ENCODE results near the gene YARS1. TPM values are rescaled to one million over a fixed set of nuclear protein-coding genes. Genes with fewer than 3 reads are reported as not detected.

The YARS1 gene
- total and polyA plus RNA-seq, 2 experiments from 2014 or later: 134 to 182 TPM

GRCh38 chr1:32757213-32757895 lies 59.8 kb downstream of the YARS1 start:
- Histone ChIP-seq H4K20me1 (replicated peaks; ENCODE audit: insufficient read depth) (peaks cover 4% of the 10 kb centered on the region; the same call in 1 of the 2 replicates), H3K27me3 (ENCODE audit: insufficient read depth) (no peaks in the 10 kb centered on the region), H2AFZ (no peak overlapping the region), H3K27ac (ENCODE audit: low read depth) (peak overlapping the region; percentile 78), H3K9me2 (ENCODE audit: insufficient read depth) (no peaks in the 10 kb centered on the region), H3K4me2 (peak overlapping the region; percentile 72), H3F3A (replicated peaks; ENCODE audit: low read depth) (peaks cover 33% of the 10 kb centered on the region), H3K4me1 (ENCODE audit: insufficient read depth) (peaks cover 60% of the 10 kb centered on the region), H3K79me2 (replicated peaks; ENCODE audit: insufficient read depth) (peaks cover 58% of the 10 kb centered on the region), H3K4me3 (no peak overlapping the region), H3K36me3 (ENCODE audit: insufficient read depth) (no peaks in the 10 kb centered on the region)
- H3K4me1 Mint-ChIP-seq: peaks cover 70% of the 10 kb centered on the region
- ATAC-seq: no peak
- peaks cover 14% of the 10 kb centered on the region for H3K27me3 Mint-ChIP-seq (ENCODE audit: insufficient read depth, low read depth, poor library complexity)
- H3K36me3 Mint-ChIP-seq (ENCODE audit: low read depth): peaks cover 5% of the 10 kb centered on the region; the same call in 2 of the 3 replicates
- DNase-seq (ENCODE audit: low spot score): no peak
- TF ChIP-seq CREB1 (CRISPR knock-in tag; IDR thresholded peaks at IDR 0.05; ENCODE audit: low read depth) (no peak), EZH2 (IDR thresholded peaks at IDR 0.05; ENCODE audit: low read depth, unreplicated experiment) (no peak), REST (IDR thresholded peaks at IDR 0.05; ENCODE audit: unreplicated experiment) (no peak), ZNF331 (CRISPR knock-in tag; IDR thresholded peaks at IDR 0.05; ENCODE audit: low read depth) (no peak), ZNF114 (CRISPR knock-in tag; IDR thresholded peaks at IDR 0.05) (no peak), ZNF462 (CRISPR knock-in tag; IDR thresholded peaks at IDR 0.05) (no peak), STAT1 (IDR thresholded peaks at IDR 0.05; ENCODE audit: unreplicated experiment) (no peak), POLR2AphosphoS5 (IDR thresholded peaks at IDR 0.05; ENCODE audit: low read depth) (no peak)
- TF ChIP-seq, protein P1, sequence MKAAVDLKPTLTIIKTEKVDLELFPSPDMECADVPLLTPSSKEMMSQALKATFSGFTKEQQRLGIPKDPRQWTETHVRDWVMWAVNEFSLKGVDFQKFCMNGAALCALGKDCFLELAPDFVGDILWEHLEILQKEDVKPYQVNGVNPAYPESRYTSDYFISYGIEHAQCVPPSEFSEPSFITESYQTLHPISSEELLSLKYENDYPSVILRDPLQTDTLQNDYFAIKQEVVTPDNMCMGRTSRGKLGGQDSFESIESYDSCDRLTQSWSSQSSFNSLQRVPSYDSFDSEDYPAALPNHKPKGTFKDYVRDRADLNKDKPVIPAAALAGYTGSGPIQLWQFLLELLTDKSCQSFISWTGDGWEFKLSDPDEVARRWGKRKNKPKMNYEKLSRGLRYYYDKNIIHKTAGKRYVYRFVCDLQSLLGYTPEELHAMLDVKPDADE (IDR thresholded peaks at IDR 0.05): no peak
- peak overlapping the region; percentile 22; the same call in 1 of the 3 replicates for H3K4me3 Mint-ChIP-seq
- H3K27ac Mint-ChIP-seq: peak overlapping the region; percentile 46; the same call in 1 of the 2 replicates
- no peaks in the 10 kb centered on the region for H3K9me3 Mint-ChIP-seq
